LNCAP (cell line): ENCODE data around the gene FLACC1.

Experiments
- CTCF ChIP-seq: fragments of 450-650 bp; IDR thresholded peaks from 2 replicates; pipeline ENCODE4 v1.5.1; 2017; ENCODE audit warnings: mild to moderate bottlenecking

Gene FLACC1

GRCh38 chr2:201242571-201243277 lies 114.4 kb downstream of the FLACC1 start:
- no peak for TF ChIP-seq CTCF
